IPS-NIHi11 (cell line): ENCODE measurements around the gene FADS3.

Source experiments
- DNase-seq: peaks from one replicate; pipeline ENCODE4 v3.0.0; 2012; ENCODE audit warnings: mixed read lengths, low spot score

The FADS3 gene

GRCh38 chr11:61879152-61879551 is 12.2 kb downstream of the FADS3 start:
- no peak for DNase-seq

DNA sequence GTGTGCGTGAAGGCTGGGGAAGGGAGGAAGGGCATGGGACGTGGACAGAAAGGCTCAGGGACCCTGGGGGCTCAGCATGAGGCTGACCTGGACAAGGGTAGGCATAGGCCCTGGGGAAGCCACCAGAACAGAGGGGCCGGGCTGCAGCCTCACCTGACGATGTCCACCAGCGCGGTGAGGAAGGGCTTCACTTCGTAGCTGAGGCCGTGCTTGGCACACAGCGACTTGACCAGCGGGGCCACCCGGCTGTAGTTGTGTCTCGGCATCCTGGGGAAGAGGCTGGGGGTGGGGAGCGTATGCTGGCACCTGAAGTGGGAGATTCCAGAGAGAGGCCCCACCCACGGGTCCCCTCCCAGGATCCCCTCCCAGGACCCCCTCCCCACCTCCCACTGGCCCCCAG is 15.6 kb downstream of the FADS3 start:
- no peak for DNase-seq

GRCh38 chr11:61874853-61875252 is 16.5 kb downstream of the FADS3 start:
- DNase-seq = no peak

DNA sequence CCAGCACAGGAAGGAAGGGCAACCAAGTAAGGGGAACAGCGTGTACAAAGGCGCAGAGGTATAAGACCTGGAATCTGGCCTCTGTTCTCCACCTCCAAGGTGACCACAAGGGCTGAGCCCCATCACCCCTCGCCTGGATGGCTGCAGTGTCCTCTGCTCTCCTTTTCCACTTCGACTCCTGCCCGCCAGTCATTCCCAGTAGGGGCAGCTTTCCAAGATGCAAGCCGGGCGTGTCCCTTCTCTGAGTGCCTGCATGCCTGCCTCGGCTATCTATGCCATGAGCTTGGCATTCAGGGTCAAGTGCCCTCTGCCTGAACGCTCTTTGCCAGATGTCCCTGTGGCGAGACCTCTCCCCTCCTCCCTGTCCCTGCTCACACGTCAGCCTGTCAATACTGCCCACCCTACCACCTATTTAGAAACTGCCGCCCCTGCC is 17.0 kb downstream of the FADS3 start:
- DNase-seq = no peak

DNA sequence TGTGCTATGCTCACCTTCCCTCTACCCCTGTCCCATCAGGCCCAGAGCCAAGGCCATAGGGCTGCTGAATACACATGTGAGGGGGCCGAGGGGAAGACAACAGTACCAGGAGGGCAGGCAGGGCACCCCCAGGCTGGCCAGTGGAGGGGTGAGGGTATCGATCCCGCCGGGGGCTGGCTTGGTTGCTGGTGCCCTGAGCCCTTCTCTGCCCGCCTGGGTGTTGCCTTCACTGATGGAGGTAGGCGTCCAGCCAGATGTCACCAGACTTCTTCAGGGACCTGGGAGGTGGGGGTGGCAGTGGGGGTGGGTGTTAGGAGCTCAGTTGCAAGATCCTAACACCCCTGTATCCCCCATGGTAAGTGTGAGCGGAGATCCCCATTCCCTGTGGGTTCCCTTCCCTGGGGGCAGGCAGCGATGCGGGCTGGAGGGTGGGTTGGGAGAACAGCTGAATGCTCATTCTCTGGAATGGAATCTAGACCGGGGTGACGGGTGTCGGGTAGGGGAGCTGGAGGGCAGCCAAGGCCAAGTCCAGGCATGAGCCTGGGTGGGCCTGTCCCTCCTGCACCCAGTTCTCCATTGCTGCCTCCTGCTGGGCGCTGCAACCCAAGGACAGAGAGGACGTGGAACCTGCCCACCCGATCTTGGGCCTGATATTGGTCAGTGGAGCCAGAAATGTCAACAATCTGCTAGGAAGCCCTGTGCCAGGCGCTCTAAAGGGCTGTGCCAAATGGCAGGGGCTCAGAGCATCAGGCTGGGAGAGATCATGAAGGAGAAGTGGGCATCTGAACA is 17.6 kb downstream of the FADS3 start:
- no peak for DNase-seq

DNA sequence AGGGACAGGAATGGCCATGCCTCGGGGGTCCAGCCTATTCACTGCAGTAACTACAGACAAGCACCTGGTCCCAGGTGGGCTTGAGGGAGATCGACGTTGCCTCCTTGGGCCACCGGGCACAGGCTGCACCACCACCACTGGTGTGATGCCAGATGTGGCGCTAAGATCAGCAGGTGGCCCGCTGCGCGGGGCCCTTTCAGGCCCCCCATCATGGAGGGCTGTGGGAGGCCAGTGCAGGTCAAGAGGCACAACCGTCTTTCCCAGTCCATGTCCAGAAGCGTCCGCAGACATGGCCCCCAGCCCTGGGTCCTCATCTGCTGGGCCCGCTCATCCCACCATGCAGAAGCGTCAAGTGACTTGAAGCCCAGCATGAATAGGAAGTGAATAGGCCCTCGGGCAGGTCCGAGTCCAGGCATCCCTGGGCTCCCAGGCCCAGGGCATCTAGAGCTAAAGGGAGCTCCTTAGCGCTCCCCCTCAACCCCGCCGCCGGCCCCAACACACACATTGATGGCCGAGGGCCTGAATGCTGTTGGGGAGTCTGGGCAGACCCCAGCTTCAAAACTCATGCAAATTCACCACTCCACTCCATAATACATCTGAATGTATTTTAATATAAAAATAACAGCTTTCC is 18.3 kb downstream of the FADS3 start:
- no peak for DNase-seq

GRCh38 chr11:61871158-61871597 is 20.2 kb downstream of the FADS3 start:
- DNase-seq = peak; percentile 95

DNA sequence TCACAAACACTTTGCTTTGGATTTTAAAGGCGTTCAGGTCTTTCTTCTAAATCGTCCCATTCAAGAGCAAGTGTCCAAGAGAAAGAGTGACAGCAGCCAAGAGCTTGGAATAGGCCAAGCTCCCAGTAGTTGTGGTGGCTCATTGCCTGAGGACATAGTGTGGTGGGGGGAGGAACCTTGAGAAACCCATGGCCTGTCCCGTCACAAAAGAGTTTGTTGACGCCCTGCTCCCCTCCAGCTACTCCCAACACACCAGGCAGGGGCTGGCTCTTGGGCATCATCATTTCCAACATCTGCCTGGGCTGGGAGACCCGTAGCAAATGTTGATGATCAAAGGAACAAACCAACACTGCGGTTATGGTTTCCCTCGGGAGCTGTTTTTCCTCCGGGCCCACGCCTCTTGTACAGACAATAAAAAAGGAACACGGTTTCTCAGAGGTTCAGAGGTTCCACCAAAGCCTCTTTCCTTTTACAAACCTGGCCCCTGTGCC is 20.8 kb downstream of the FADS3 start:
- no peak for DNase-seq

DNA sequence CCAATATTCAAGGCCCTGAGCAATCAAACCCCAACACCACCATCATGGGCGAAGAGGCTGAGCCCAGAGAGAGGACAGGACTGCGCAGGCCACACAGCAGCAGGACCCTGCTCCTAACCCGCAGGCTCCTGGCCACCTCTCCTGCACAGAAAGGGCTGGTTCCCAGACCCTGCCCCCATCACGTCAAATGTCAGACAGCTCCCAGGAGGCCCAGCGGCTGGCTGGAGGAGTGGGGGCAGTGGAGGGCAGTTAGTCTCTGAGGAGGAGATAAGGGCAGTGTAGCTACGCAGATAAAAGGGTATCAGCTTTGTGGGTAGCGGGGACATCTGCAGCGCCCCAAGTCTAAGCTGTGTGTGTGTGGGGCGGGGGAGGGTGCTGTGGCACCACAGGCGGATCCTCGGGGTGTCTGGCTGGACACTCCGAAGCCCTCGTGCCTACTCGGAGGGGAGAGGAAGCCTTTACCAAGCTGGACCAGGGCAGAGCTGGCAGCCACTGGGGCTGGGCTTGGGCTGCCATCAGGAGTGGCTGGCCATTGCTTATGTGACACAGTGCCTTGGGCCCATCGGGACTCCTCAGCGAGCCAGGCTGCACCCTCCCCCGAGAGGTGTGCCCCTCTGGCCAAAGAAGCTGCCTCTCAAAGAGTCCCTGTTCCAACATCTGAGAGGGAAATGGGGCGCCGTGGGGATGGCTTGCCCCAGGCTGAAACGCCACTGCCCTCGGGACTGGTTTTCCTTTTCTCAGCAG is 21.5 kb downstream of the FADS3 start:
- no peak for DNase-seq

DNA sequence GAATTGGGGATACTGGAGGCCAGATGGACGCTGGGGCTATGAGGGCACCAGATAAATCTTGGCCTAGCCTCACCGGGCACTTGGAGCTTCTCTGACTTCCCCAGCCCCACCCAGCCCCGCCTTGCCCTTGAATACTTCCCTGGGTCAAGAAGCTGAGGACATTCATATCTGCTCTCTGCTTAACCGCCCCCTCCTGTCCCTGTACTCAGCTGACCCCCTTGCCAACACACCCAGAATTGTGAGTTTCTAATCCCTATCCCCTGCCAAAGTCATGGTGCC is 22.0 kb downstream of the FADS3 start:
- no peak for DNase-seq

- DNase-seq = no peak
These were observed 22.5 kb downstream of the FADS3 start for GRCh38 chr11:61868571-61869428.

DNA sequence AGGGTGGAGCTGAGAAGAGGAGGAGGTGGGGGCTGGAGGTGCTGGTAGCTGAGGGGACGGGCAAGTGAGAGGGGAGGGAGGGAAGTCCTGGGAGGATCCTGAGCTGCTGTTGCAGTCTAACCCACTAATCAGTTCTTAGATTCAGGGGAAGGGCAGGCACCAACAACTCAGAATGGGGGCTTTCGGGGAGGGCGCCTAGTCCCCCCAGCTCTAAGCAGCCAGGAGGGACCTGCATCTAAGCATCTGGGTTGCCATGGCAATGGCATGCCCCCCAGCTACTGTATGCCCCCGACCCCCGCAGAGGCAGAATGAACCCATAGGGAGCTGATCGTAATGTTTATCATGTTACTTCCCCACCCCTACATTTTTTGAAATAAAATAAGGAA is 24.4 kb downstream of the FADS3 start:
- DNase-seq = no peak

DNA sequence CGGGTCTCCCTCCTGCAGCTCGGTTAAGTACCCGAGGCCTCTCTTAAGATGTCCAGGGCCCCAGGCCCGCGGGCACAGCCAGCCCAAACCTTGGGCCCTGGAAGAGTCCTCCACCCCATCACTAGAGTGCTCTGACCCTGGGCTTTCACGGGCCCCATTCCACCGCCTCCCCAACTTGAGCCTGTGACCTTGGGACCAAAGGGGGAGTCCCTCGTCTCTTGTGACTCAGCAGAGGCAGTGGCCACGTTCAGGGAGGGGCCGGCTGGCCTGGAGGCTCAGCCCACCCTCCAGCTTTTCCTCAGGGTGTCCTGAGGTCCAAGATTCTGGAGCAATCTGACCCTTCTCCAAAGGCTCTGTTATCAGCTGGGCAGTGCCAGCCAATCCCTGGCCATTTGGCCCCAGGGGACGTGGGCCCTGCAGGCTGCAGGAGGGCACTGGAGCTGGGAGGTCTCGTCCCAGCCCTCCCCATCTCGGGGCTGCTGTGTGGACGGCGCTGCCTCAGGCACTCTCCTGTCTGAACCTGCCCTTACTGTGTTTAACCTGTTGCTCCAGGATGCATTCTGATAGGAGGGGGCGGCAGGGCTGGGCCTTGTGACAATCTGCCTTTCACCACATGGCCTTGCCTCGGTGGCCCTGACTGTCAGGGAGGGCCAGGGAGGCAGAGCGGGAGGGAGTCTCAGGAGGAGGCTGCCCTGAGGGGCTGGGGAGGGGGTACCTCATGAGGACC is 25.0 kb downstream of the FADS3 start:
- DNase-seq = no peak

DNA sequence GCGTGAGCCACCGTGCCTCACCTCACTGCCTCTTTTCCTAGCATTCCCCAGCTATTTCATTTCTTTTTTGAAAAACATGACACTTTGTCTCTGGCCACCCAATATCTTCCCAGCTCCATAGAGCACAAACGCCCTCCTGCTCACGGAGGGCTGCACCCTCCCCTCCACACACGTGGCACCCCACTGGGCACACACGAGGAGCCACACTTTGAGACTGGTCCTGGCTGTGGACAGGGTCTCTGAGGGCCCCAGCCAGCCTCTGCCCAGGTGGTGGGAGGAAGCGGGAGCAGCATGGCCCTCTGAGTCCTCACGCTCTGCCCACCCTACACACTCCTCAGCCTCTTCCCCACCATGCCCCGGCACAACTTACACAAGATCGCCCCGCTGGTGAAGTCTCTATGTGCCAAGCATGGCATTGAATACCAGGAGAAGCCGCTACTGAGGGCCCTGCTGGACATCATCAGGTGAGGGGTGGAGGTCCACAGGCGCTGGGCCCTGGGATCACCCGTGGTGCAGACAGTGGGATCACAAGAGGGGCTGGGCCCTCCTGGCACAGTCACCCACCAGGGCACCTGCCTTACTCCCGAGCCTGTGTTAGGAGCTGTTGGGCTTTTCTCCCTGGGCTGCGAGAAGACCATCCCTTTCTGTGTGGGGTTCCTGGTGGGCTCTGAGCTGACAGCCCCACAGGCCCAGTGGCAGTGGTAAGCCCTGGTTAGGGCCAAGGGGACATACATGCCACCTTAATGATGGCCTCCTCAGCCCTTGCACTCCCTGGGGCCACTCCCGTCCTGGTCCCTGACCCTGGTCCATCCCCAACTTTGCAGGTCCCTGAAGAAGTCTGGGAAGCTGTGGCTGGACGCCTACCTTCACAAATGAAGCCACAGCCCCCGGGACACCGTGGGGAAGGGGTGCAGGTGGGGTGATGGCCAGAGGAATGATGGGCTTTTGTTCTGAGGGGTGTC is 26.2 kb downstream of the FADS3 start:
- DNase-seq = no peak

- DNase-seq = no peak
These were observed 27.7 kb downstream of the FADS3 start for GRCh38 chr11:61863548-61864081.

- DNase-seq = no peak
These were observed 28.4 kb downstream of the FADS3 start for GRCh38 chr11:61862714-61863547.

GRCh38 chr11:61861634-61862033 is 29.7 kb downstream of the FADS3 start:
- no peak for DNase-seq

- no peak for DNase-seq
These were observed 31.1 kb downstream of the FADS3 start for GRCh38 chr11:61860054-61860903.
